Inflammatory macrophage treated with lipopolysaccharide for 4 hours (primary cell): Measurements from ENCODE around the gene STIP1.

Experiments
- DNase-seq: peaks from one replicate; pipeline ENCODE4 v3.0.0-alpha.2; 2020

STIP1 gene

DNA sequence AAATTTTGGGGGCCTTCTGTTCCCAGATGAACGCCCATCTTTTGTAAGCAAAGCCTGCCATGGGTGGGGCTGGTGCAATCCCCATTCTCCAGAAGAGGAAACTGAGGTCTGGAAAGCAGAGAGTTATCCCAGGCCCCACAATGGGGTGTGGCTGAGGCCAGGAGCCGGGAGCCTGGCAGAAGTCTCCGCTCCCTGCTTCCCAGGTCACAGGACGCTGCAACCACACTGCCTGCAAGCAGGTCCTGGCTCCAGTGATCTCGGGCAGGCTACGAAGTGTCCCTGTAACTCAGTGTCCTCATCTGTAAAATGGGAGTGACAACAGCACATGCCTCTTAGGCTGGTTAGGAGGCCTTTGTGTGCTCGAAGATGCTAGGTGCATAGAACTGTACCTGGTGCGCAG is 67.1 kb downstream of the STIP1 start:
- no peak for DNase-seq

DNA sequence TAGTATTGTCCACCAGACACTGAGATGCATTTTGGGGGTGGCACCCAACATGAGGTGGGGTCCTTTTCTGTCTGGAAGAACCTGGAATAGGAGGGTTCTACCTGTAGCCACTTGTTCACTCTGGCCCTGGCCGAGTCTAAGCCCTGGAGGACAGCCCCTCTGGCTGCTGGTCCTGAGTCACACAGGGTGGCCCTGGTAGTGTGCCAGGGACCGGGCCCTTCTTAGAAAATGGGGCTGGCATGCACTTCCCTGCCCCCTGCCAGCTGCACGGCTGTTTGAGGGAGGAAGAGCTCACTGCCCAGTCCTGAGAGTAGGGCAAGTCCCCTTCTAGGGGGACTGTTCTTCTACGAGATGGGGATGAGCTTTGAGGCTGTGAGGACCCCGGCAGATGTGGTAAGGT is 67.5 kb downstream of the STIP1 start:
- no peak for DNase-seq
